ENCODE results near the gene ZNF75A. TPM values are rescaled to one million over a fixed set of nuclear protein-coding genes. Genes with fewer than 3 reads are reported as not detected.

The ZNF75A gene
- total RNA-seq, 1 experiment from 2014 or later: 10.3 TPM

GRCh38 chr16:3356118-3356517 lies 50.8 kb downstream of the ZNF75A start:
- BruUV-seq (replicated peaks): no TSS peak
- Histone ChIP-seq H2AFZ (ENCODE audit: low read depth, low read length, poor library complexity, severe bottlenecking) (no peak overlapping the region), H3K27me3 (ENCODE audit: insufficient read depth, low read length) (no peaks in the 10 kb centered on the region), H3K4me3 (replicated peaks in 1 of 2; ENCODE audit: low read depth in 1 of 2, low read length in 2 of 2) (no peak overlapping the region), H3K9ac (ENCODE audit: low read length) (no peak overlapping the region), H3K9me2 (ENCODE audit: insufficient read depth) (no peaks in the 10 kb centered on the region), H3K27ac (ENCODE audit: low read depth, low read length) (no peak overlapping the region), H3K9me3 (ENCODE audit: control insufficient read depth in 1 of 2, insufficient read depth in 1 of 2, low read depth in 1 of 2, low read length in 2 of 2) (no peaks in the 10 kb centered on the region), H3K36me3 (ENCODE audit: control insufficient read depth in 1 of 2, insufficient read depth in 2 of 2, low read length in 2 of 2) (no peaks in the 10 kb centered on the region), H3K4me2 (ENCODE audit: low read length) (no peak overlapping the region), H3K79me2 (ENCODE audit: insufficient read depth, low read length) (no peaks in the 10 kb centered on the region), H4K20me1 (ENCODE audit: insufficient read depth) (no peaks in the 10 kb centered on the region), H3K4me1 (ENCODE audit: control insufficient read depth in 1 of 2, insufficient read depth in 2 of 2, low read length in 2 of 2) (no peaks in the 10 kb centered on the region)
- TF ChIP-seq EZH2 (IDR thresholded peaks at IDR 0.05) (no peak), EGR1 (IDR thresholded peaks at IDR 0.05; ENCODE audit: low read depth) (no peak)
- DNase-seq (ENCODE audit: low read depth, low spot score) (no peak), ATAC-seq (no peak)
- intact Hi-C loops (cut with micrococcal nuclease): no loop called here
- ChIA-PET CTCF (no interaction called here), POLR2A (no interaction called here), RAD21 (ENCODE audit: low non-redundant PET in 1 of 2, low total read pairs in 2 of 2, uncharacterized antibody in 2 of 2, unreplicated experiment in 2 of 2) (no interaction called here)

- no peaks in the 10 kb centered on the region for H3K9me2 ChIP-seq (ENCODE audit: insufficient read depth)
- RAD21 ChIA-PET (ENCODE audit: low non-redundant PET in 1 of 2, low total read pairs in 2 of 2, uncharacterized antibody in 2 of 2, unreplicated experiment in 2 of 2): no interaction called here
- ATAC-seq (no peak), DNase-seq (ENCODE audit: low read depth, low spot score) (no peak)
- intact Hi-C loops (cut with micrococcal nuclease): no loop called here
- H3K4me2 ChIP-seq (ENCODE audit: low read length): no peak overlapping the region
- CTCF ChIA-PET: no interaction called here
- H3K79me2 ChIP-seq (ENCODE audit: insufficient read depth, low read length): no peaks in the 10 kb centered on the region
- H3K36me3 ChIP-seq (ENCODE audit: control insufficient read depth in 1 of 2, insufficient read depth in 2 of 2, low read length in 2 of 2): no peaks in the 10 kb centered on the region
- no TSS peak for BruUV-seq (replicated peaks)
- no peaks in the 10 kb centered on the region for H3K27me3 ChIP-seq (ENCODE audit: insufficient read depth, low read length)
- no peak overlapping the region for H3K4me3 ChIP-seq (replicated peaks in 1 of 2; ENCODE audit: low read depth in 1 of 2, low read length in 2 of 2)
- POLR2A ChIA-PET: no interaction called here
- no peak overlapping the region for H3K9ac ChIP-seq (ENCODE audit: low read length)
- H3K27ac ChIP-seq (ENCODE audit: low read depth, low read length): no peak overlapping the region
- H3K4me1 ChIP-seq (ENCODE audit: control insufficient read depth in 1 of 2, insufficient read depth in 2 of 2, low read length in 2 of 2): no peaks in the 10 kb centered on the region
- H4K20me1 ChIP-seq (ENCODE audit: insufficient read depth): no peaks in the 10 kb centered on the region
- no peaks in the 10 kb centered on the region for H3K9me3 ChIP-seq (ENCODE audit: control insufficient read depth in 1 of 2, insufficient read depth in 1 of 2, low read depth in 1 of 2, low read length in 2 of 2)
- H2AFZ ChIP-seq (ENCODE audit: low read depth, low read length, poor library complexity, severe bottlenecking): no peak overlapping the region
- TF ChIP-seq SIN3A (IDR thresholded peaks at IDR 0.05; ENCODE audit: low read depth) (no peak), FOSL1 (IDR thresholded peaks at IDR 0.05; ENCODE audit: low read depth) (no peak), POLR2AphosphoS5 (IDR thresholded peaks at IDR 0.05; ENCODE audit: low read depth, low read length) (no peak), POLR2A (IDR thresholded peaks at IDR 0.05; ENCODE audit: borderline replicate concordance, extremely low read depth, insufficient read depth, insufficient read length) (no peak), RAD21 (IDR thresholded peaks at IDR 0.05; ENCODE audit: low read depth) (no peak), EZH2phosphoT487 (IDR thresholded peaks at IDR 0.05; ENCODE audit: borderline replicate concordance) (no peak), SRF (IDR thresholded peaks at IDR 0.05; ENCODE audit: low read depth) (no peak), ELF1 (IDR thresholded peaks at IDR 0.05; ENCODE audit: borderline replicate concordance, low read depth) (no peak), CBX3 (IDR thresholded peaks at IDR 0.05; ENCODE audit: low read depth) (no peak), ZBTB33 (IDR thresholded peaks at IDR 0.05; ENCODE audit: extremely low read depth, insufficient replicate concordance, low read length) (no peak), TCF7L2 (IDR thresholded peaks at IDR 0.05; ENCODE audit: borderline replicate concordance, extremely low read depth, insufficient read depth, insufficient read length) (no peak), JUND (IDR thresholded peaks at IDR 0.05) (no peak), CEBPB (IDR thresholded peaks at IDR 0.05; ENCODE audit: low read depth) (no peak), SP1 (IDR thresholded peaks at IDR 0.05; ENCODE audit: low read depth) (no peak), EGR1 (IDR thresholded peaks at IDR 0.05; ENCODE audit: low read depth) (no peak), ZFX (IDR thresholded peaks at IDR 0.05) (no peak), REST (IDR thresholded peaks at IDR 0.05; ENCODE audit: low read depth) (no peak)
These were observed 53.6 kb downstream of the ZNF75A start for GRCh38 chr16:3358871-3359270.
